A673 (cell line): ENCODE data around the gene SLC5A4. TPM values are rescaled to one million over a fixed set of nuclear protein-coding genes. Genes with fewer than 3 reads are reported as not detected.

Source experiments
- BruUV-seq: library from RNA; stranded (reverse); fragments of 400-500 nt; replicated peaks from 2 replicates; lab custom pipeline; 2021; lab: Mats Ljungman, UMichigan
- CTCF ChIA-PET: fragments of 300-600 bp; sonication (Branson Sonifier 250); formaldehyde crosslinking; loops from one replicate; lab custom pipeline; 2022; ENCODE audit warnings: antibody characterized with exemption; lab: Charles Lee
- POLR2A ChIA-PET: fragments of 300-600 bp; sonication (Branson Sonifier 250); formaldehyde crosslinking; loops from one replicate; lab custom pipeline; 2022; ENCODE audit warnings: antibody characterized with exemption; ENCODE audit not compliant: low non-redundant PET; lab: Charles Lee
- DNase-seq: peaks from one replicate; pipeline ENCODE4 v3.0.0-alpha.2; 2015; ENCODE audit warnings: low spot score
- H3K27ac ChIP-seq: fragments of 200-600 bp; sonication (generic); 2 replicates; pipeline ENCODE4 v1.5.1; 2016; ENCODE audit warnings: mixed run types, low read depth, mild to moderate bottlenecking, mixed read lengths, antibody characterized with exemption, low read length; ENCODE audit not compliant: poor library complexity, severe bottlenecking
- H3K27me3 ChIP-seq: fragments of 200-600 bp; sonication (generic); replicated peaks from 2 replicates; pipeline ENCODE4 v1.6.1; 2017; ENCODE audit warnings: mixed run types, low read depth, mild to moderate bottlenecking, mixed read lengths, antibody characterized with exemption, low read length; ENCODE audit not compliant: insufficient read depth, poor library complexity
- H3K36me3 ChIP-seq: fragments of 200-600 bp; sonication (generic); 2 replicates; pipeline ENCODE4 v1.6.1; 2016; ENCODE audit warnings: mixed run types, mild to moderate bottlenecking, mixed read lengths, antibody characterized with exemption, low read length; ENCODE audit not compliant: insufficient read depth, poor library complexity, severe bottlenecking
- H3K4me1 ChIP-seq: fragments of 200-600 bp; sonication (generic); 2 replicates; pipeline ENCODE4 v1.6.1; 2017; ENCODE audit warnings: mixed run types, mild to moderate bottlenecking, mixed read lengths, antibody characterized with exemption, low read length; ENCODE audit not compliant: insufficient read depth, poor library complexity, severe bottlenecking
- H3K4me3 ChIP-seq: fragments of 200-600 bp; sonication (generic); 2 replicates; pipeline ENCODE4 v1.5.1; 2016; ENCODE audit warnings: low read depth, mixed run types, mild to moderate bottlenecking, mixed read lengths, low read length; ENCODE audit not compliant: poor library complexity, severe bottlenecking
- H3K9me3 ChIP-seq: fragments of 200-600 bp; sonication (generic); 2 replicates; pipeline ENCODE4 v1.6.1; 2016; ENCODE audit warnings: mixed run types, low read depth, mild to moderate bottlenecking, mixed read lengths, antibody characterized with exemption, low read length; ENCODE audit not compliant: poor library complexity, severe bottlenecking
- EZH2 ChIP-seq: fragments of 200-600 bp; sonication (generic); IDR thresholded peaks from 2 replicates; pipeline ENCODE4 v1.6.1; 2017; ENCODE audit warnings: borderline replicate concordance, low read depth, mild to moderate bottlenecking, mixed read lengths, antibody characterized with exemption, low read length; ENCODE audit not compliant: poor library complexity, severe bottlenecking
- intact Hi-C: fragments of 100-400 bp; cut with micrococcal nuclease; formaldehyde crosslinking; loops from one replicate; pipeline ENCODE4 v1.10.0; 2022; ENCODE audit not compliant: unreplicated experiment
- total RNA-seq: library from RNA; stranded (reverse); gene quantifications from 2 replicates; pipeline ENCODE4 v1.2.3, GENCODE V29; 2021
- TF ChIP-seq, protein P1 (sequence below): fragments of 300-800, 200-600 bp; sonication (generic); conservative IDR thresholded peaks from 2 replicates; pipeline ENCODE4 v1.5.1; 2017; ENCODE audit warnings: low read depth, mild to moderate bottlenecking, antibody characterized with exemption, low read length, moderate library complexity, mixed read lengths

Gene SLC5A4
- total RNA-seq, 1 experiment from 2014 or later: 0.19 TPM

DNA sequence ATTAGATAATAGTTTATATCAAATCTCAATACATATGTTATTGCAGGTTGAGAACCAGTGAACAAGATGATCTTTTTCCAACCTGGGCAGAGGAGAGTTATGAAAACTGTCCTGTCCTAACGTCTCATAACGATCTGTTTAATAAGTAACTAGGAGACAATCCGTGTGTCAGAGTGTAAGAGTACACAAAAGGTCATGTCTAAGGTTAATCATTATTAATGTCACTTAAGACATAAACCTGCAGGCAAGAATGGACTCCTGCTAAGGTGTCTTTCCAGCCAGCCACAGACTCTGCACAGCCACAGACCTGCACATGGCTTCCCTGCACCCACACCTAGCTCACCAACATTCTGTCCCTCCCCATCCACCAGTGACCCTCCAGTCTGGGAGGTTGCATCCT is 10.1 kb downstream of the SLC5A4 start:
- Histone ChIP-seq H3K27me3 (no peaks in the 10 kb centered on the region), H3K4me3 (no peak overlapping the region), H3K9me3 (no peaks in the 10 kb centered on the region), H3K4me1 (peaks cover 2% of the 10 kb centered on the region), H3K27ac (no peak overlapping the region), H3K36me3 (no peaks in the 10 kb centered on the region)
- intact Hi-C loops: no loop called here
- POLR2A ChIA-PET: no interaction called here
- no peak for TF ChIP-seq EZH2
- TF ChIP-seq, protein P1, sequence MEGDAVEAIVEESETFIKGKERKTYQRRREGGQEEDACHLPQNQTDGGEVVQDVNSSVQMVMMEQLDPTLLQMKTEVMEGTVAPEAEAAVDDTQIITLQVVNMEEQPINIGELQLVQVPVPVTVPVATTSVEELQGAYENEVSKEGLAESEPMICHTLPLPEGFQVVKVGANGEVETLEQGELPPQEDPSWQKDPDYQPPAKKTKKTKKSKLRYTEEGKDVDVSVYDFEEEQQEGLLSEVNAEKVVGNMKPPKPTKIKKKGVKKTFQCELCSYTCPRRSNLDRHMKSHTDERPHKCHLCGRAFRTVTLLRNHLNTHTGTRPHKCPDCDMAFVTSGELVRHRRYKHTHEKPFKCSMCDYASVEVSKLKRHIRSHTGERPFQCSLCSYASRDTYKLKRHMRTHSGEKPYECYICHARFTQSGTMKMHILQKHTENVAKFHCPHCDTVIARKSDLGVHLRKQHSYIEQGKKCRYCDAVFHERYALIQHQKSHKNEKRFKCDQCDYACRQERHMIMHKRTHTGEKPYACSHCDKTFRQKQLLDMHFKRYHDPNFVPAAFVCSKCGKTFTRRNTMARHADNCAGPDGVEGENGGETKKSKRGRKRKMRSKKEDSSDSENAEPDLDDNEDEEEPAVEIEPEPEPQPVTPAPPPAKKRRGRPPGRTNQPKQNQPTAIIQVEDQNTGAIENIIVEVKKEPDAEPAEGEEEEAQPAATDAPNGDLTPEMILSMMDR: no peak
- DNase-seq: no peak
- no TSS peak for BruUV-seq
- CTCF ChIA-PET: no interaction called here

DNA sequence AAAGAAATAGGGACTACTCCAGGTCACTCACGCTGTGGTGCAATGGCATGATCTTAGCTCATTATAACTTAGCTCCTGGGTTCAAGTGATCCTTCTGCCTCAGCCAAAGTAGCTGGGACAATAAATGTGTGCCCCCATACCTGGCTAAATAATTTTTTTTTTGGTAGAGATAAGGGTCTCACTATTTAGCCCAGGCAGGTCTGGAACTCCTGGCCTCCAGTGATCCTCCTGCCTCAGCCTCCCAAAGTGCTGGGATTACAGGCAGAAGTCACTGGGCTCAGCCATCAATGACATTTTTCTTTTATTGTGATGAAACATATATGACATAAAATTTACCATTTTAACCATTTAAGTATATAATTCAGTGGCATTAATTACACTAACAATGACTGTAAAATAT is 10.6 kb downstream of the SLC5A4 start:
- no peaks in the 10 kb centered on the region for H3K27me3 ChIP-seq
- ChIA-PET CTCF (no interaction called here), POLR2A (no interaction called here)
- intact Hi-C loops: no loop called here
- no peaks in the 10 kb centered on the region for H3K36me3 ChIP-seq
- no peak for DNase-seq
- no peaks in the 10 kb centered on the region for H3K9me3 ChIP-seq
- TF ChIP-seq EZH2: no peak
- TF ChIP-seq, protein P1: no peak
- H3K27ac ChIP-seq: no peak overlapping the region
- H3K4me1 ChIP-seq: peaks cover 7% of the 10 kb centered on the region
- no peak overlapping the region for H3K4me3 ChIP-seq
- BruUV-seq: no TSS peak

DNA sequence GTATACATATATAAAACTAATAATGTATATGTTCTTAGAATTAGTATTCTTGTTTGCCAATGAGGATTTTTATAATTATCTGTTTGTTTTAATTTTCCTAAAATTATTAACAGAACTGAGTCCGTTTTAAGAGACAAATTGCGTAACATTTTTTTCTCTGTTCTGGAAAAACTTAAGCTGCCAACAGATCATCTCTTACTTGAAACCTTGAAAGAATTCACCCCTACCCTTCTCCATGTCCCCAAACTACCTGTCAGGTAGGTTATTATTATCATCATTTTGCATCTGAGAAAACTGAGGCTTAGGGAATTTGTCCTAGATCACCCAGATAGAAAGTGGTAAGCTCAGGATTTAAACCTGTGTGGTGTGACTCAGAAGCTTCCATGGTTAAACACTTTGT is 14.7 kb downstream of the SLC5A4 start:
- Histone ChIP-seq H3K36me3 (no peaks in the 10 kb centered on the region), H3K9me3 (no peaks in the 10 kb centered on the region), H3K4me1 (peaks cover 22% of the 10 kb centered on the region), H3K4me3 (no peak overlapping the region), H3K27ac (no peak overlapping the region), H3K27me3 (no peaks in the 10 kb centered on the region)
- TF ChIP-seq, protein P1: no peak
- no peak for TF ChIP-seq EZH2
- intact Hi-C loops: no loop called here
- no TSS peak for BruUV-seq
- CTCF ChIA-PET: no interaction called here
- DNase-seq: no peak
- POLR2A ChIA-PET: no interaction called here
